Adrenal gland (tissue), 12 donors: ENCODE data around the gene SYT14. TPM values are rescaled to one million over a fixed set of nuclear protein-coding genes. Genes with fewer than 3 reads are reported as not detected.

ENCODE experiments used
- DNase-seq, 7 donors: peaks; one replicate each; pipeline ENCODE4 v3.0.0-alpha.2; 2019 to 2020
- H3K27ac ChIP-seq, 5 donors: fragments of 200-600 bp; sonication (generic) in 4 of 5; 1 replicate in 3 of 5; 2 replicates in 2 of 5; pipeline versions ENCODE4 v1.5.1 to v1.8.0; 2016 to 2020; ENCODE audit warnings: mild to moderate bottlenecking in 1 of 5
- H3K27me3 ChIP-seq: fragments of 200-600 bp; 2 replicates; pipeline ENCODE4 v1.8.0; 2021
- H3K36me3 ChIP-seq, 2 donors: fragments of 200-600 bp; replicated peaks in 1 of 2; 1 replicate in 1 of 2; 2 replicates in 1 of 2; pipeline versions ENCODE4 v1.5.1 to v1.8.0; 2018 to 2022
- H3K4me1 ChIP-seq, 2 donors: fragments of 200-600 bp; replicated peaks in 1 of 2; 1 replicate in 1 of 2; 2 replicates in 1 of 2; pipeline versions ENCODE4 v1.5.1 to v1.8.0; 2018 to 2021
- H3K4me3 ChIP-seq, 4 donors: fragments of 200-600 bp; sonication (generic) in 3 of 4; one replicate each; pipeline ENCODE4 v1.5.1; 2016 to 2018
- H3K9me3 ChIP-seq, 3 donors: fragments of 200-600 bp; sonication (generic) in 1 of 3; replicated peaks in 1 of 3; 1 replicate in 2 of 3; 2 replicates in 1 of 3; pipeline versions ENCODE4 v1.5.1 to v1.8.0; 2016 to 2021
- POLR2A ChIP-seq, 2 donors: fragments of 450-650 bp; IDR thresholded peaks; one replicate each; pipeline ENCODE4 v1.6.1; 2017; ENCODE audit warnings: antibody characterized with exemption in 2 of 2, mild to moderate bottlenecking in 2 of 2, moderate library complexity in 1 of 2
- WGBS, 4 donors: extraction: QIAGEN DNeasy Blood & Tissue Kit in 2 of 4; methylation state at CpG; one replicate each; pipeline versions ENCODE4 v1.1.5 to v1.1.7; 2013 to 2017; 5-methylcytosine and 5-hydroxymethylcytosine counted together
- intact Hi-C, 2 donors: fragments of 100-400 bp; cut with DNase I; formaldehyde crosslinking; loops; one replicate each; pipeline versions ENCODE4 v1.14.1 to v1.15.0; 2022 to 2023
- polyA plus RNA-seq, 3 donors: library from polyadenylated mRNA; stranded (reverse); fragments of 200-250 nt in 2 of 3; fragments of 350-450 nt in 1 of 3; fragmentation: Illumina TruSeq in 1 of 3; extraction: RNeasy Lipid Tissue Mini Kit (QIAGEN cat#74804) in 1 of 3; gene quantifications; one replicate each; pipeline ENCODE4 v1.2.3, GENCODE V29; 2013 to 2014
- total RNA-seq, 9 donors: library from RNA; depleted of rRNA in 4 of 9; stranded (reverse); fragments of >200 nt in 4 of 9; fragments of 120-200 nt in 1 of 9; fragmentation: NEBNext Ultra II Directional in 1 of 9; extraction: Animal tissue kit (Norgen Biotek cat#: 25700) in 1 of 9; gene quantifications; one replicate each; pipeline versions ENCODE4 v1.1.0 to v1.2.4, GENCODE V29; 2013 to 2023
- TF ChIP-seq, protein P1 (sequence below), 6 experiments: fragments of 450-650 bp in 4 of 6; fragments of 200-600 bp in 2 of 6; sonication (generic) in 1 of 6; IDR thresholded peaks; 1 replicate in 5 of 6; 2 replicates in 1 of 6; pipeline versions ENCODE4 v1.5.1 to v1.8.0; 2016 to 2021; ENCODE audit warnings: antibody characterized with exemption in 6 of 6, mild to moderate bottlenecking in 2 of 6, moderate library complexity in 1 of 6
- donor health status: healthy with polysubstance abuse.
- donor health status: Bipolar disorder and iron deficiency.
- donor health status: DM: yes; HTN: yes; CAD: no.
- donor health status: DM: no; HTN: no; CAD: no.
- donor health status: DM: no; HTN: no; CAD: no.
- donor health status: DM: yes; HTN: yes; CAD: no.

Gene SYT14
- total and polyA plus RNA-seq, 12 donors = 0.57 to 8.1 (median 3.5) TPM

DNA sequence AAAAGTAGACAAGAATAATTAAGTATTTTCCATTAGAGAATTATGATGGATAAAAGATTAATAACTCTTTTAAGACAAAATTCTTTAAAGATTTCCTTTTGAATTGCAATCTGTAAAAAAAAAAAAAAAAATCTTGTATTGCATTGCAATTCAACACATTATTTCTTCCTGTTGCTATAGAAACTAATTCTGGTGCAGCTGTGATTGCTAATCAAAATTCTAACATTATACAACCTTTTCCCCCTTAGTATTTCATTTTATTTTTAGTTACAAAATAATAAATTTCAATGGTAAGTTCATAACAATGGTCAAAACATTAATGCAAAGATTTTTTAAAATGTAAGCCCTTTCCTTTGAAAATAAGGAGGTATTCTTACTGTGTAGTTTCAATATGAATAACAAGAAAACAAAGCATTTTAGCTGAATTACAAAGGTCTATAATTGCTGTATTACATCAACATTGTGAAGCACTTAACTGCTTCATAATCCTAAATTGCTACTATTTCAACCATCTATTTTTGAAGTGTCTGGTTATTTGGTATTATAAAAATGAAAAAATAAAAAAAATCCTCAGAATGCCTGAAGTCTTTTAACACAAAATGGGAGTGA lies 135.0 kb downstream of the SYT14 start:
- H3K27me3 ChIP-seq = no peaks in the 10 kb centered on the region
- intact Hi-C loops = no loop called here
- H3K36me3 ChIP-seq = no peaks in the 10 kb centered on the region
- H3K4me3 ChIP-seq = no peak overlapping the region
- no peaks in the 10 kb centered on the region for H3K9me3 ChIP-seq
- H3K27ac ChIP-seq = no peak overlapping the region
- TF ChIP-seq, protein P1, sequence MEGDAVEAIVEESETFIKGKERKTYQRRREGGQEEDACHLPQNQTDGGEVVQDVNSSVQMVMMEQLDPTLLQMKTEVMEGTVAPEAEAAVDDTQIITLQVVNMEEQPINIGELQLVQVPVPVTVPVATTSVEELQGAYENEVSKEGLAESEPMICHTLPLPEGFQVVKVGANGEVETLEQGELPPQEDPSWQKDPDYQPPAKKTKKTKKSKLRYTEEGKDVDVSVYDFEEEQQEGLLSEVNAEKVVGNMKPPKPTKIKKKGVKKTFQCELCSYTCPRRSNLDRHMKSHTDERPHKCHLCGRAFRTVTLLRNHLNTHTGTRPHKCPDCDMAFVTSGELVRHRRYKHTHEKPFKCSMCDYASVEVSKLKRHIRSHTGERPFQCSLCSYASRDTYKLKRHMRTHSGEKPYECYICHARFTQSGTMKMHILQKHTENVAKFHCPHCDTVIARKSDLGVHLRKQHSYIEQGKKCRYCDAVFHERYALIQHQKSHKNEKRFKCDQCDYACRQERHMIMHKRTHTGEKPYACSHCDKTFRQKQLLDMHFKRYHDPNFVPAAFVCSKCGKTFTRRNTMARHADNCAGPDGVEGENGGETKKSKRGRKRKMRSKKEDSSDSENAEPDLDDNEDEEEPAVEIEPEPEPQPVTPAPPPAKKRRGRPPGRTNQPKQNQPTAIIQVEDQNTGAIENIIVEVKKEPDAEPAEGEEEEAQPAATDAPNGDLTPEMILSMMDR (IDR thresholded peaks at IDR 0.05) = no peak
- TF ChIP-seq POLR2A (IDR thresholded peaks at IDR 0.05) = no peak
- H3K4me1 ChIP-seq = no peaks in the 10 kb centered on the region
- no peak for DNase-seq

DNA sequence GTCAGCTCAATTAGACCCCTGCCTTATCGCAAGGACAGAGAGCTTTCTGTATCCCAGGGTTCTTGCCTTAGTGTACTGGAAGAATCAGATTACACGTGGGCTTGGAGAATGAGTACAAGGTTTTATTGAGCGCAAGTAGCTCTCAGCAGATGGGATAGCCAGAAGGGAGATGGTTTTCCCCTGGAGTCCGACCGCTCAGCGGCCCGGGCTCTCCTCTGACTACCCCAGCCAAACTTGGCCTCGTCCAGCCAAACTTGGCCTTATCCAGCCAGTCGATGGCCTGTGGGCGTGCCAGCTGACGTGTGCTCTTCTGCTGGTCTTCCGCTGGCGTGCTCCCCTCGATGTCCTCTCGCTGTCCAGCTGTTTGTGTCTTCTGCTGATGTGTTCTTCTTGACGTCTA lies 136.9 kb downstream of the SYT14 start:
- Histone ChIP-seq H3K27me3 (no peaks in the 10 kb centered on the region), H3K4me1 (no peaks in the 10 kb centered on the region), H3K4me3 (no peak overlapping the region), H3K9me3 (no peaks in the 10 kb centered on the region), H3K27ac (no peak overlapping the region), H3K36me3 (no peaks in the 10 kb centered on the region)
- intact Hi-C loops = no loop called here
- 86 to 94% (median 89%) methylated on average over 13 to 16 of the region's 16 CpGs for WGBS, 4 donors
- TF ChIP-seq, protein P1 (IDR thresholded peaks at IDR 0.05) = no peak
- TF ChIP-seq POLR2A (IDR thresholded peaks at IDR 0.05) = no peak
- DNase-seq = no peak

DNA sequence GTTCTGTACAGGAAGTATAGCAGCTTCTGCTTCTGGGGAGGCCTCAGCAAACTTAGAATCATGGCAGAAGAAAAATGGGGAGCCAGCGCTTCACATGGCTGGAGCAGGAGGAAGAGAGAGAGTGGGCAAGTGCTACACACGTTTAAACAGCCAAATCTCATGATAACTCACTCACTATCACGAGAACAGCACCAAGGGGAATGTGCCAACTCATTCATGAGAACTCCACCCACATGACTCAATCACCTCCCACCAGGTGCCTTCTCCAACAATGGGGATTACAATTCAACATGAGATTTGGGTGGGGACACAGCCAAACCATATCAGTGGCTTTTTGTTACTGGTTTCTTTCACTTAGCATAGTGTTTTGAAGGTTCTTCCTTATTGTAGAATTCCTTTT lies 138.6 kb downstream of the SYT14 start:
- intact Hi-C loops = no loop called here
- no peak overlapping the region for H3K4me3 ChIP-seq

DNA sequence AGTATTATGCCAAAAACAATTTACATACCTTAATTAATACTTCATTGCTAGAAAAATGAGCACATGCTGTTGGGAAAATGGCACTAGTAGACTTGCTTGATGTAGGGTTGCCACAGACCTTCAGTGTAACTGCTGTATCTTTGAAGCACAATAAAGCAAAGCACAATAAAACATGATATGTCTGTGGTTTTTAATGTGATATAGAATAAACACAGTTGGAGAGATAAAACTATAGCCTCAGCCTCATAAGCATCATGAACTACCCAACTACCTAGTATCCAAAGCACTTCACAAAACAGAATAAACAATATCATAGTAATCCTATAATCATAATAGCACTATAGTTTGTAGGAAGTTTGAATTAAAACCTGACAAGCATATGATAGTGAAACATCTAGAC lies 143.5 kb downstream of the SYT14 start:
- intact Hi-C loops = no loop called here
- H3K27ac ChIP-seq = no peak overlapping the region
- TF ChIP-seq, protein P1 (IDR thresholded peaks at IDR 0.05) = no peak
- no peak for TF ChIP-seq POLR2A (IDR thresholded peaks at IDR 0.05)
- H3K9me3 ChIP-seq = no peaks in the 10 kb centered on the region
- H3K27me3 ChIP-seq = no peaks in the 10 kb centered on the region
- no peaks in the 10 kb centered on the region for H3K36me3 ChIP-seq
- no peak for DNase-seq
- H3K4me3 ChIP-seq = no peak overlapping the region
- H3K4me1 ChIP-seq = no peaks in the 10 kb centered on the region

More for the DNA sequence above, 138.6 kb downstream of the SYT14 start:
- no peaks in the 10 kb centered on the region for H3K27me3 ChIP-seq
- WGBS, 4 donors = 69 to 82% (median 79%) methylated on average over 3 of the region's 3 CpGs
- H3K27ac ChIP-seq = no peak overlapping the region
- TF ChIP-seq, protein P1 (IDR thresholded peaks at IDR 0.05) = no peak
- TF ChIP-seq POLR2A (IDR thresholded peaks at IDR 0.05) = no peak
- DNase-seq = no peak
- no peaks in the 10 kb centered on the region for H3K9me3 ChIP-seq
- H3K4me1 ChIP-seq = no peaks in the 10 kb centered on the region
- H3K36me3 ChIP-seq = no peaks in the 10 kb centered on the region
